NCI-H1092 (cell line): ENCODE data around the gene FNBP1L.

Experiments
- DNase-seq: peaks from one replicate; lab custom pipeline; 2025; lab: John Stamatoyannopoulos, UW

FNBP1L gene

DNA sequence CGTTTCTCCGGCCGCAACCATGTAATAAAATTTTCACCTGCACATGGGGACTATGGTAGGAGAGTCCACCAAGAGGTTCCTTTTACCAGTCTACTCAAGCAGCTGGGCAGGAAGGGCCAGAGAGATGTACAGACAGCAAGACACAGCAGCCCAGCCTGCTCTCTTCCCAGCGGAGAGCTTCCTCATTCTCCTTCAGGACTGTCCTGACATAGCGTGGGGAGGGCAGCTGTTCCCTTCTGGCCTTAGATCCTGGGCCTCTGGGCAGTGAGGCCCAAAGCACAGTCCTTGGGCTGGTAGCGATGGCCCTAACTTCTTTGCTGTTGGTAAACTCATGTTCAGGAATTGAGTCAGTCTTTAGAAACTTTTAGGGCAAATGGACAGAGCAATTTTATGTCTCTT lies 144.6 kb downstream of the FNBP1L start:
- DNase-seq = no peak

DNA sequence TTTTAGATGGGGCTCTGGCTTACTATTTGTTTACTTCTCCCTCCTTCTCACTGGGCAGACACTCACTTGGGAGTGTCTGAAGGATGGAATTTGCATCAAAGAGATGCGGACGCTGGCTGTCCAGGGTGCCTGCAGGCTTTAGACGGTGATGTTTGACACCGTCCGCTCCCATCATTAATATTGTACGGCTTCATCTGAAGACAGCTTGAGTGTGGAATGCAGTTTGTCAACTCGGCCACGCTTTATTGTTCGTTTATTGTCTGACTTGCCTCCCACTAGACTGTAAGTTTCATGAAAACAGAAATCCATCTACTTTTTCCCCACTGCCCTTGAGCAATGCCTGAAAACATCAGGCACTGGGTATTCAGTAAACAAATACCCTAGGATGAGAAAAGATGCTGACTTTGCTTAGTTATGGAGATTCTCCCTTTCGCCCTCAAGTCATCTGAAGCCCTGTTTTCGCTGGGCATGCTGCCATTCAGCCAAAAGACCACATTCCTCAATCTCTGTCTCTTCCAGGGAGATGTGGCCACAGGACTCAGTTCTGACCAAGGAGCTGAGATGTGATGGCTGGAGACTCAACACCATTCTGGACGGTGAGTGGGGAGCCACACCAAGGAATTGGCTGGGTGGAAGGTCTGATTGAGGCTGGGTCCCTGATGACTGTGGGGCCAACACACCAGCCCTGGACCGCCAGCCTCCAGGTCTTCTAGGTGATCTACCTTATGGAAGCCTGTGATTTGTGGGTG lies 146.1 kb downstream of the FNBP1L start:
- DNase-seq = no peak

DNA sequence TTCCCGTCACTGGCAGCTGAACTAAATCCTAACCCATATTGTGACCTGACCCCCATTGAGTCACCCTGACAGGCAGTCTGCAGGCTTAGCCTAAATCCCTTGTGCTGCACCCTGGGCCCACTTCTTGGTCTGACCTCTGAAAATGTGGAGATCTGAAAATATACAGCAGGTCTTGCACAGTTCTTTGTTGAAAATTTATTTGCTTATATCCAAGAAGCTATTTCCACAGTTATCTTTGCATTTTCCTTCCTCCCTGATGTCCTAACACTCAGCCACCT lies 146.6 kb downstream of the FNBP1L start:
- no peak for DNase-seq

DNA sequence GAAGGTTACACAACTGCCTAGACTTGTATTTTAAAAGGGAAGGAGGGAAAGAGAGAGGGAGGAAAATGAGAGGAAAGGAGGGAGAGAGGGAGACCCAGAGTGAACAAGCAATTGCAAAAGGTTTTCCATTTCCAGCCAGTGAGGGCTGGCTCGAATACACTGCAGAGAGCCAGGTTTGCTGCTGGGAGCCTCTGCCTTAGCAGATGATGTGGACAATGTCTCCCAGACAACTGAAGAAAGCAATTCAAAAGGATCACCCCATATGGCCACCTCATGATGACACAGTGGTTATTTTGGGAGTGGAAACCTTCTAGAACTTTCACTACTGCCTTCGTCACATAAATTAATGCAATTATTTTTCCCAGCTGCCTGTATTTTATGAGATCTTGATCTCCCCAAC lies 147.3 kb downstream of the FNBP1L start:
- DNase-seq = no peak

DNA sequence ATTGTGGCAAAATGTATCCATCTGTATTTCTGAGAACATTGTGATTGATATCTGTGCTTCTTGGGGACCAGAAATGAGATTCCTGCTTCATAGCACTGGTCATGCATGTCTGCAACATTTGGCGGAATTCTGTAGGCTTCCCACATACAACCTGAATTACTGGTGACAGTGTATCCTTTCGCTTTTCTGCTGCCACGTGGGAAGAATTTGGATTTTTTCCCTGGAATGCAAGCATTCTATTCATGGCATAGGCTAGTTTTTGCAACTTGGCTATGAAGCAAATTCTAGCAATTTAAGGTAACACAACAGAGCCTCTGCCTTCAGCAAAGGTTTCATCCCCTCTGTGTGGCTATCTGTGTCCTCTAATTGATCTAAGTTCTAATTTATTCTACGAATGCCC lies 147.8 kb downstream of the FNBP1L start:
- no peak for DNase-seq

DNA sequence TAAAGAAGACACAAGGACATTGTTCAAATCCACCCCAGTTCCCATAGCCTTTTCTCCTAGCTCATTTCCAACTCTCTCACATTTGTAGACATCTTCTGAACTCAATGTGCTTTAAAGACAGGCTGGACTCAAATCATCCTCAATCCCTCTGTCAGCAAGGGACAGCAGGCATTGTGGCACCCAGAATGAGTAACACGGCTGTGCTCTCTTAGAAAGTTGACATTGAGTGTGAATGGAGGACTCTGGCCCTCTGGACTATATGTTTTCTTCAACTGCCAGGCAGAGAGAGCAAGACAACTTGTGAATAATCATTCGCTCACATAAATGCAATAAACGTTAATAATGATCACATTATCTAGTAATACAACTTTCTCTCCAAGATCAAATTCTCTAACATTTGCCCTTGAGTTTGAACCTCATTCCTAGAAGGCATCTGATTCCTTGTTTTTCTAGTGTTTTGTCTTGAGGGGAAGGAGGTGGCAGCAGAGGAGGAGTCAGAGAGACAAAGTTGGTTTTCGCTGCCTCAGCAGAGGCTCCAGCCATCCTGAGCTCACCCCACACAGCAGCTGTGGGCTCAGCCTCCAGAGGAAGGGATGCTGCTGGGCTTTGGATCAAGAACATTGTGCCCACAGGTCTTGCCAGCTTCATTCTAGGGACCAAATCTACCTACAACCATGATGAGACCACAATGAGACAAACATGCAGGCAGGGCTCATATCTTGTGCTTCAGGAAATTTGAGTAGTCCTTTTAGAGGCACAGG lies 148.6 kb downstream of the FNBP1L start:
- DNase-seq = no peak

DNA sequence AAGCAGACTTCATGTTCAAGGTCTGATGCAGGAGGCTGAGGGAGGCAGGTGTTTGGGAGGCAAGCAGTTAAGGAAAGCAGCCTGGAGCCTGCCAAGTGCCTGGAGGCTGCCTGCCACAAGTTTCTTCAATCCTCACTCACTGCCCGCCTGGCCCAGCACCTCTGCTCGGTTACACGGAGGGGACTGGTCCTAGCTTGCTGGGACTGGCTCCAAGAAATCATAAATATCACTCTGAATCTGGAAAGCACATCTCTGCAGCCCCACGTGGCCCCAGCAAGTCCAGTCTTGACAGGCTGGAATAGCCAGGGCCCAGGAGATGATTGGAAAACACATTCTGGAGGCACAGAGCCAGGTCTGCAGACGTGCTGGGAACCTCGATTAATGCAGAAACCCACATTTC lies 149.8 kb downstream of the FNBP1L start:
- no peak for DNase-seq

DNA sequence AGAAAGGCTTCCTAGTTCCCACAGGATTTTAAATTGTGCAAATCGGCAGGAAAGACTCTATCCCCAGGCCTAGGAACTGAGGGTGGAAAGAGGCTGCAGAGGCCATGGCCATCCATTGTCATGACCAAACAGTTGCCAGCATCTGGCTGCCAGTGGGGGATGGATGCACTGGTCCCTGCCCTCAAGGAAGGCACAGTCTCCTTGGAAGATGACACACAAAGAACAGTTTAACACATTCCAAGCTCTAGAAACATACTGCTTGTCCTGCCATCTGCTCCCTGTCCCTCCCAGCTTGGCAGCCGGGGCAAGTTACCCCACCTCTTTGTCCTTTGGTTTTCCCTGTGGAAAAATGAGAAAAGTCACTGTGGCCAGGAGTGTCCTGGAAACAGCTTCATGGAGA lies 150.5 kb downstream of the FNBP1L start:
- DNase-seq = no peak

DNA sequence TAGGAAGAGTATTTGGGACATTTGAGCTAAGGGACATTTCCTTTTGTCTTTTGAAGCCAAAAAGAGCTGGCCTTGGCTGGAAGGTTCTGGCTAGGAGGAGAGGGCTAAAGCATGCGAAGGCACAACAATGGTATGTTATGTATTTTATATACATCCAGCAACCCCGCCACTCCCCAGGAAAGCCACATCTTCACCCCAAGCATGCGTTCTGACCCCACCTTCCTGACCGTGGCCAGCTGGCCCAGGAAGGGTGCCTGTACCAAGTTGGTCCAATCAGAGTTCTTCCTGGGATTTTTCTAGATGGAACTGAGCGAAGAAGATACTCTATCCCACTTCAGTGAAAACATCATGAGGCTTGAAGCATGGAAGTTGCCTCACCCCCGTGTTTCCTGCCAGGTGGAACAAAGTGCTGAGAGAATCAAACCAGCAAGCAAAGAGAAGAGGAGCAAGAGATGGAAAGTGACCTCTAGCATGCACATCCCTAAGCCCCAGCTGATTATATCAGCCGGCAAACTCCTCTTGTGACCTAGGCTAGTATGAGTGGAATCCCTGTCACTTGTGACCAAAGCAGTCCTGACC lies 151.0 kb downstream of the FNBP1L start:
- no peak for DNase-seq

DNA sequence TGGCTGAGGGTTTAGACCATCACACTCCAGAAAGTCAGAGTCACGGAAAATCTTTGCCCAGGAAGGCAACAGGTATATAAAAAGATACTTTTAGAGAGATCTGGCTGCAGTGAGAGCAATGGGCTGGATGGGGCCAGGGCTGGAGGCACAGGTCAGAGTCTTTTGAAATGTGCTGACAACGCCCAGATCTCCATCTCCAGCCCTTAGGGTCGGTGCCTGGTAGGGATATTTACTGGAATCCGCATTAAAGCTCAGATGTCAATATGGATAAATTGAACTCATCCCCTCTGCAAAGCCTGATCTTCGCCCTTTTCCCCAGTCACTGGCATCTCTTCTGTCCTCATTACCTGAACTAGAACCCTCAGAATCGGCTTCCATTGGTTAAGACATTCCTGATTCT lies 151.6 kb downstream of the FNBP1L start:
- DNase-seq = no peak

DNA sequence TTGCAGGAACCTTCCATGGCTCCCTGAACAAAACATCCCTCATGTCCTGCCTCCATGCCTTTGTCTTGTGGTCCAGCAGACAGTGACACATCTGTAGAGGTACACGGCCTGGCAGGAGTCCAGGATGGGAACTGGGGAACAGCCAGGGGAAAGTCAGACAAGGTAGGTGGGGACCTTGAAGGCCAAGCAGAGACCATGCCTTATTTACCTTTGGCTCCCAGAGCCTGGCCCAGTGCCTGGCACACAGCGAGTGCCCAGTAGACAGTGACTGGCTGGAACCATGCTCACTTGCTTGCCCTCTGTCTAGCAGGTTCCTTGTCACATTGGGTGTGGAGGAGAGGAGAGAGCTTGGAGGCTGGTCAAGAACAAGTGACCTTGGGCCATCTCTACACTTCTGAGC lies 152.7 kb downstream of the FNBP1L start:
- no peak for DNase-seq

DNA sequence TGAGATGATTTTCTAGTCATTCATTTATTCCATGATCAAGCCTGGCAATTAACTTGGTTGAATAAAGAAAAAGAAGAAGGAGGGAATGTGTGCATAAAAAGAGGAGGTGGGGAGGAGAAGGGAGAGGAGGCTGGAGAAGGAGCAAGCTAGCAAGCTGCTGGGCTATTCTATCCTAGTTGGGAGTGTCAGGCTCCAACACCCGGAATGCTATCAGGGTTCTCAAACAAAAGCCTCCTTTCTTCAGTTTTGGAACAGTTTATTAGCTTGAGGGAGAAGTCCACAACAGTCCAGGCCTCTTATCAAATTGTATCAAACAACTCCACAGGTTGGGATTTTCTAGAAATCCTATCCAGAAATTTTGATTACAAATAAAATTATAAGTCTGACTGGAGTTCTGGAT lies 153.8 kb downstream of the FNBP1L start:
- no peak for DNase-seq

DNA sequence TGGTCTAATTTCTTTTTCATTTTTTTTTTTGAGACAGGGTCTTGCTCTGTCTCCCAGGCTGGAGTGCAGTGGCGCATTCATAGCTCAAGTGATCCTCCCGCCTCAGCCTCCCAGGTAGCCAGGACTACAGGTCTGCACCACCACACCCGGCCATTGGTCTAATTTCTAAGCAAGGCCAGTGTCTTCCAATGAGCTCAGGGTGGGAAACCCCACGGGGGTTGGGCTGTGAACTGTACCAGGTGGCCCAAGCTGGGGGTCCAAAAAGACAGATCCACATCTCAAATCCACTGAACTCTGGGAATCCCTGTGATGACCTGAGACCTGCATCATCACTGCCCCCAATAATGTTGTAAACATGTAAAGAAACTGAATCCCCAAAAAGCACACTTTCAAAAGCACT lies 154.2 kb downstream of the FNBP1L start:
- DNase-seq = no peak

DNA sequence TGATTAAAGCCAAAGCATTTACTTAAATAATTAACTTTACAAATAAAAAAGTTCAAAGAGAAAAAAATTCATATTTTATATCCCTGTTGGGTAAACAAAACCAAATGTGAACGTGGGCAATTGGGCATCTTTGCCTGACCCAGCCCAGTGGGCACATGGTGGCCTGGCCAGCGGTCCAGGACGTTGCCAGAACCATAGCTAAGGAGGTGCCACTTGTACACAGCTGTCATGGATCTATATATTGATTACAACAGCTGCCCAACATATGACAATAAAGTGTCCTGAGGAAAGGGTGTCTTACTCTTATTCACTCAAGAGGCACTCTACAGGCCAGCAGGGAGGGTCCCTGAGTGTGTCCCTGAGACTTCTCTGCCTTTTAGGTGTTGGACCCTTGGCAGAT lies 155.2 kb downstream of the FNBP1L start:
- no peak for DNase-seq

DNA sequence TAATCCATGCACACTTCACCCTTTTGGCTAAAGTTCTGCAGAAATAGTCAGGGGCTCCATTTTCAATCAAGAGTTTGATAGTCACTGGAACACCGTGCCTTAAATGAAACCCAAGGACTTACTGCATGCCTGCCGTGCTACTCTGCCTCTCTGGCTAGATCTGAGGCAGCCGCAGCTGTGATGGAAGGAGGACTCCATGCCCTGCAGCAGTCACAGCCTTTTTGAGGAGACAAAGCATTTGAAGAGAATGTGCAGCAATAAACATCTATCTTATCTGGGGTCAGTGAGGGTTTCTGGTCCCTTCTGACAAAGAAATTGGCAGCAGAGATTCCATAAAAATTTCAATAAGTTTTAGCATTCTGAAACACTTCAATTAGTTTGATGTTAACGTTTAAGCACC lies 155.7 kb downstream of the FNBP1L start:
- no peak for DNase-seq
